Dermis blood vessel endothelial cell (primary cell): Measurements from ENCODE around the gene FBXL19. TPM values are rescaled to one million over a fixed set of nuclear protein-coding genes. Genes with fewer than 3 reads are reported as not detected.
A peak's percentile ranks its signal among the peaks of the same experiment; 100 is the strongest.

Source experiments
- DNase-seq: peaks from one replicate; pipeline ENCODE4 v3.0.0; 2010
- total RNA-seq: library from RNA; depleted of rRNA; stranded (reverse); fragments of >200 nt; gene quantifications from 2 replicates; pipeline ENCODE4 v1.2.3, GENCODE V29; 2014

The FBXL19 gene
- total RNA-seq, 1 donor from 2014 or later, result 21.8 TPM

- no peak for DNase-seq
Measured at GRCh38 chr16:30946671-30947540, 23.5 kb downstream of the FBXL19 start.

DNA sequence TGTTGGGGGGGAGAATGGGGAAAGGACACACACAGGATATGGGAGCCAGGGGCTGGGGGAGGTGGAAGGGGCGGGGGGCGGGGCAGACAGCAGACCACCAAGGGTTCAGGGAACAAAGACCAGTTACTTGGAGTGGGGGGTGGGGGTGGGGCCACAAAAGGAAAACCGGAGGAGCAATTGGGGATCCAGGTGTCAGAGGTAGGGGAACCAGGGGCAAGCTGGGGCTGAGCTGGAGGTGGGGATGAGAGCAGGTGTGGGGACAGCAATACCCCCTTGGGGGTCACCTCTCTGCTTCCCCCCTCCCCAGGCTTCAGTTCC is 24.1 kb downstream of the FBXL19 start:
- no peak for DNase-seq

DNA sequence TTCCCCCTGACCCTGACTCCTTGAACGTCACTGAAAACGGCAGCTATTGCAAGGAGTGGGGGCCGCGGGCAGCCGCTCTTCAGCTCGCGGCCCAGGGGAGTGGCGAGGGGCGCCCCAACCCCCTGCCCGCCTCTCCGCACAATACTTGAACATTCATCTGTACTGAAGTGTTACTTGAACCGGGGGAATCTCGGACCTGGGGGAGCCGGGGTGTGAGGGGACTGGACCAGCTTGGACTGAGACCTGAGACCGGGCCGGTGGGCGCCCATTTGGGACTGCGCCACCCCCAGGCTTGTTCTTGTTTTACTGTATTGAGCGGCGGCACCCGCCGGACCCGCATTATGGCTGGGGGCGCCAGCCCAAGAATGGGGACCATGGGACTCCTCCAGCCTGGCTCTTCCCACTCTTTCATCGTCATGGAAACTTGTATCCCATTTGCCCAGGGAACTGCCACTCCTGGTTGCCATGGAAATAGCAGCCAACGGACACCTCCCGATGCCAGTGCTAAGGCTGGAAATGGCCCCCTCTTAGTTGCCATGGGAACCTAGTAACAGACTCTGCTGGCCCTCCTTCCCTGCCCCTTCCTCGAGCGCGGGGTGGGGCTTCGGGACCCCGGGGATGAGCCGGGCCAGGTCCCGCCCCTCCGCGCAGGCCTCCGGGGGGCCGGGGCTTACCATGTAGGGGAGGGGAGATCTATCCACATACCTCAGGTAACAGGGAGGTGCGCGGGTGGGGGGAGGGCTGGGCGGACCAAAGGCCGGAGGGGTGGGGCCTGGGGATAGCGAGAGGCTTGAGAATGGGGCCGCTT is 24.7 kb downstream of the FBXL19 start:
- peak; percentile 99 for DNase-seq

- DNase-seq, result peak; percentile 65
Measured at GRCh38 chr16:30948667-30949649, 25.6 kb downstream of the FBXL19 start, which contains the start of gene ORAI3. Gene ORAI3 (plus strand): TSS chr16:30949068. CDS start chr16:30949290, 222 bp downstream.

GRCh38 chr16:30949650-30950515 is 26.5 kb downstream of the FBXL19 start:
- peak; percentile 71 for DNase-seq

GRCh38 chr16:30950516-30951065 is 27.2 kb downstream of the FBXL19 start:
- no peak for DNase-seq

GRCh38 chr16:30951193-30951592 is 27.8 kb downstream of the FBXL19 start:
- no peak for DNase-seq

- no peak for DNase-seq
Measured at GRCh38 chr16:30951750-30952149, 28.4 kb downstream of the FBXL19 start.

DNA sequence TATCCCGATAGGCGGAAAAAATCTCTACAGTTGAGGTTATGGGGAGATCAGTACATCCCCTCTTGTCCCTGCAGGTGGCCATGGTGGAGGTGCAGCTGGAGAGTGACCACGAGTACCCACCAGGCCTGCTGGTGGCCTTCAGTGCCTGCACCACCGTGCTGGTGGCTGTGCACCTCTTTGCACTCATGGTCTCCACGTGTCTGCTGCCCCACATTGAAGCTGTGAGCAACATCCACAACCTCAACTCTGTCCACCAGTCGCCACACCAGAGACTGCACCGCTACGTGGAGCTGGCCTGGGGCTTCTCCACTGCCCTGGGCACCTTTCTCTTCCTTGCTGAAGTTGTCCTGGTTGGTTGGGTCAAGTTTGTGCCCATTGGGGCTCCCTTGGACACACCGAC is 29.7 kb downstream of the FBXL19 start:
- no peak for DNase-seq

- peak; percentile 90 for DNase-seq
Measured at GRCh38 chr16:30953511-30954124, 30.2 kb downstream of the FBXL19 start.

- no peak for DNase-seq
Measured at GRCh38 chr16:30954993-30955392, 31.6 kb downstream of the FBXL19 start.

- peak; percentile 93 for DNase-seq
Measured at GRCh38 chr16:30956601-30957455, 33.5 kb downstream of the FBXL19 start.

- DNase-seq, result peak; percentile 98
Measured at GRCh38 chr16:30957456-30958174, 34.2 kb downstream of the FBXL19 start, which contains the start of gene SETD1A. Gene SETD1A (plus strand): TSS chr16:30957754. CDS start chr16:30958732, 978 bp downstream.

DNA sequence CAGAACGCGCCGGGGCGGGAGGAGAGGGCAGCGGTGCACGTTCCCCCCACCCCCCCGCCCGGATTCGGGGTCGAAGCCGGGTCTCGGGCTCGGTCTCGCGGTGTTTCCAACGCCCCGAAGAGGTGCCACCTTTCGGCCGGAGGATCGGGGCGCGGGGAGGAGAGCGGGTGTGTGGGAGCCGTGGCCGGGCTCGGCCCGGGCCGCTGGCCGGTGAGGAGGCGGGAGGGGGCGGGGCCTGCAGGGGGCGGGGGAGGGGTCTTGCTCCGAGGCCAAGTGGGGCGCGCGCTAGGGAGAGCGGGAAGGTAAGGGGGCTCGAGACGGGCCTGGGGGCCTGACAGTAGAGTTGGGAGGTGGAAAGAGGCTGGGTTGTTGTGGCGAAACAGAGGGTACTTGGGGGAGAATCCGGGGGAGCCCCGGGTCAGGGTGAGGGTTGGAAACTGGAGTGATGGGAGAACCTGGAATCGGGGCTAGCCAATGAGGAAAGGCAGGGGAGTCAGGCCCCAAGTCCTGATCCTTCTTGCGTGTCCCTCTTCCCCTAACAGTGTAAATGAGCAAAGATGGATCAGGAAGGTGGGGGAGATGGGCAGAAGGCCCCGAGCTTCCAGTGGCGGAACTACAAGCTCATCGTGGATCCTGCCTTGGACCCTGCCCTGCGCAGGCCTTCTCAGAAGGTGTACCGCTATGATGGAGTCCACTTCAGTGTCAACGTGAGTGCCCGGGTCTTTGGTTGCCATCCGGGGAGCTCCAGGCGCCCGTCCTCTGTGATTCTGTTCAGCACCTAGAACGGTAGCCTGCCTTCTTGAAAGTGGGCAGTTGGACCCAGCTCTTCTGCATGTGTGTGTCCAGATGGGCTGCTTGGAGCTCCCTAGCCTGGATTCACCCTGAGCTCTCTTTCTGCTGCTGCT is 35.1 kb downstream of the FBXL19 start:
- DNase-seq, result peak; percentile 66

DNA sequence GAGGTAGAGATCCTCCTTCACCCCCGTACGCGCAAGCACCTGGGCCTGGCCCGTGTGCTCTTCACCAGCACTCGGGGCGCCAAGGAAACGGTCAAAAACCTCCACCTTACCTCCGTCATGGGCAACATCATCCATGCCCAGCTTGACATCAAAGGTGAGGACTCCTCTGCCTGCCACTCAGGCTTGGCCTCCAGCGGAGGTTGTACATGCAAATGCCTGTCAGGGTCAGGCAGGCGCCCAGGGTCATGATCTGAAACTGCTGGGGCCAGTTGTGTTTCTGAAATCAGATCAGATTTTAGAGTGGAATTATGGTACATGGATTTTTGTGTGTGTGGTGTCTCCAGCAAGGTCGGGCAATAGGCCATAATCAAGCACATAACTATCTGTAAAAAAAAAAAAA is 38.0 kb downstream of the FBXL19 start:
- DNase-seq, result no peak

DNA sequence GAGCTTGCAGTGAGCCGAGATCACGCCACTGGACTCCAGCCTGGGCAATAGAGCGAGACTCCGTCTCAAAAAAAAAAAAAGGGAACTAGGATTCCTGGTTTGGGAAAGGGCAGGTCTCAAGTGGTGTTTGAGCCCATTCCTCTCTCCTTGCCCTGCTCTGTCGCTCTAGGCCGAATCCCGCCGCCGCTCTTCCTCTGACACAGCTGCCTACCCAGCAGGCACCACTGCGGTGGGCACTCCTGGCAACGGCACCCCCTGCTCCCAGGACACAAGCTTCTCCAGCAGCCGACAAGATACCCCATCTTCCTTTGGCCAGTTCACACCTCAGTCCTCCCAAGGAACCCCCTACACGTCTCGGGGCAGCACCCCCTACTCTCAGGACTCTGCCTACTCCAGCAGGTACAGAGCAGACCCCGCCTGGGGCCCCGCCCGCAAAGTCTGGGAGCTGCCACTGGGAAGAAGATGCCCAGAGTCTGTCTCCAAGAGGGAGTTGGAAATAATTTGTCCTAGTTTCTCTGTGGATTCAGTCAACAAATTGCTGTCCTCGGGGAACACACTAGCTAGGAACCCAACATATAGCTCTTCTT is 40.6 kb downstream of the FBXL19 start:
- no peak for DNase-seq

GRCh38 chr16:30964574-30965226 is 41.3 kb downstream of the FBXL19 start:
- DNase-seq, result no peak
